ENCODE data around the gene AGAP1.

The AGAP1 gene

GRCh38 chr2:236034974-236035373, 541.1 kb downstream of the AGAP1 start:
- TF ChIP-seq TAF1 (IDR thresholded peaks at IDR 0.05; ENCODE audit: borderline replicate concordance, insufficient read depth, low read length) (no peak), FOXP2 (optimal IDR thresholded peaks at IDR 0.05; ENCODE audit: borderline replicate concordance, extremely low read depth, extremely low read length, insufficient read depth) (no peak), SIN3A (IDR thresholded peaks at IDR 0.05; ENCODE audit: borderline replicate concordance, insufficient read depth, low read length) (no peak), POLR2AphosphoS5 (IDR thresholded peaks at IDR 0.05; ENCODE audit: low read depth, low read length) (no peak), REST (IDR thresholded peaks at IDR 0.05; ENCODE audit: insufficient read depth in 1 of 2, low read depth in 2 of 2, low read length in 2 of 2) (no peak)

GRCh38 chr2:236036045-236036444, 542.2 kb downstream of the AGAP1 start:
- no peak for TF ChIP-seq FOXP2 (optimal IDR thresholded peaks at IDR 0.05; ENCODE audit: borderline replicate concordance, extremely low read depth, extremely low read length, insufficient read depth)
- no peak for TF ChIP-seq TAF1 (IDR thresholded peaks at IDR 0.05; ENCODE audit: borderline replicate concordance, insufficient read depth, low read length)
- no peak for TF ChIP-seq REST (IDR thresholded peaks at IDR 0.05; ENCODE audit: insufficient read depth in 1 of 2, low read depth in 2 of 2, low read length in 2 of 2)
- TF ChIP-seq POLR2AphosphoS5 (IDR thresholded peaks at IDR 0.05; ENCODE audit: low read depth, low read length), result no peak
- no peak for TF ChIP-seq SIN3A (IDR thresholded peaks at IDR 0.05; ENCODE audit: borderline replicate concordance, insufficient read depth, low read length)

GRCh38 chr2:236038096-236038495, 544.3 kb downstream of the AGAP1 start:
- no peak for TF ChIP-seq FOXP2 (optimal IDR thresholded peaks at IDR 0.05; ENCODE audit: borderline replicate concordance, extremely low read depth, extremely low read length, insufficient read depth)
- no peak for TF ChIP-seq SIN3A (IDR thresholded peaks at IDR 0.05; ENCODE audit: borderline replicate concordance, insufficient read depth, low read length)
- TF ChIP-seq TAF1 (IDR thresholded peaks at IDR 0.05; ENCODE audit: borderline replicate concordance, insufficient read depth, low read length), result no peak
- no peak for TF ChIP-seq POLR2AphosphoS5 (IDR thresholded peaks at IDR 0.05; ENCODE audit: low read depth, low read length)
- no peak for TF ChIP-seq REST (IDR thresholded peaks at IDR 0.05; ENCODE audit: insufficient read depth in 1 of 2, low read depth in 2 of 2, low read length in 2 of 2)

- TF ChIP-seq POLR2AphosphoS5 (IDR thresholded peaks at IDR 0.05; ENCODE audit: low read depth, low read length), result no peak
- TF ChIP-seq SIN3A (IDR thresholded peaks at IDR 0.05; ENCODE audit: borderline replicate concordance, insufficient read depth, low read length), result no peak
- TF ChIP-seq FOXP2 (optimal IDR thresholded peaks at IDR 0.05; ENCODE audit: borderline replicate concordance, extremely low read depth, extremely low read length, insufficient read depth), result no peak
- TF ChIP-seq TAF1 (IDR thresholded peaks at IDR 0.05; ENCODE audit: borderline replicate concordance, insufficient read depth, low read length), result no peak
- TF ChIP-seq REST (IDR thresholded peaks at IDR 0.05; ENCODE audit: insufficient read depth in 1 of 2, low read depth in 2 of 2, low read length in 2 of 2), result no peak
Measured at GRCh38 chr2:236040600-236041328, 546.9 kb downstream of the AGAP1 start.
